K562 (cell line): ENCODE results near the gene TMEM208. TPM values are rescaled to one million over a fixed set of nuclear protein-coding genes. Genes with fewer than 3 reads are reported as not detected.

Source experiments
- ETV5 ChIP-seq: sonication (generic); formaldehyde crosslinking; IDR thresholded peaks from 2 replicates; pipeline ENCODE4 v1.4.0; 2020; ENCODE audit warnings: low read depth, mild to moderate bottlenecking, missing genetic modification reagents
- FIP1L1 ChIP-seq: fragments of 200-400 bp; formaldehyde crosslinking; IDR thresholded peaks from 2 replicates; pipeline ENCODE4 v1.6.1; 2018; ENCODE audit warnings: mild to moderate bottlenecking, low read depth, low read length; ENCODE audit not compliant: poor library complexity, severe bottlenecking
- HDAC6 ChIP-seq: IDR thresholded peaks from 2 replicates; pipeline ENCODE4 v1.6.1; 2012; ENCODE audit warnings: low read depth, mild to moderate bottlenecking, control low read depth, inconsistent platforms, low read length, moderate library complexity
- HDAC8 ChIP-seq: fragments of 450-650 bp; IDR thresholded peaks from 2 replicates; pipeline ENCODE4 v1.6.1; 2016; ENCODE audit warnings: mild to moderate bottlenecking, missing genetic modification characterization, moderate library complexity, missing compliant biosample characterization
- HMGN3 ChIP-seq: IDR thresholded peaks from 2 replicates; pipeline ENCODE4 v1.6.1; 2011; ENCODE audit warnings: borderline replicate concordance, low read depth, mild to moderate bottlenecking, mixed read lengths, low read length; ENCODE audit not compliant: insufficient read length; ENCODE audit errors: extremely low read depth
- KDM1A ChIP-seq, 2 experiments: fragments of 450-650 bp; IDR thresholded peaks; 2 replicates each; pipeline ENCODE4 v1.6.1; 2016; ENCODE audit warnings: mild to moderate bottlenecking in 2 of 2
- KLF1 ChIP-seq: fragments of 450-650 bp; IDR thresholded peaks from 2 replicates; pipeline ENCODE4 v1.6.1; 2016; ENCODE audit warnings: missing genetic modification characterization, missing compliant biosample characterization
- MAFK ChIP-seq: IDR thresholded peaks from 2 replicates; pipeline ENCODE4 v1.6.1; 2011; ENCODE audit warnings: low read length, improper control_type of control experiment
- NCOR1 ChIP-seq: fragments of 450-650 bp; IDR thresholded peaks from 2 replicates; pipeline ENCODE4 v1.6.1; 2016; ENCODE audit warnings: mild to moderate bottlenecking, moderate library complexity
- PHF8 ChIP-seq: fragments of 200-600 bp; sonication (generic); IDR thresholded peaks from 2 replicates; pipeline ENCODE4 v1.6.1; 2012; ENCODE audit warnings: mixed run types, mild to moderate bottlenecking, inconsistent platforms, low read length, moderate library complexity, borderline replicate concordance
- RBM17 ChIP-seq: fragments of 200-400 bp; formaldehyde crosslinking; IDR thresholded peaks from 2 replicates; pipeline ENCODE4 v1.6.1; 2017; ENCODE audit warnings: low read depth, mild to moderate bottlenecking, low read length, borderline replicate concordance
- SMARCE1 ChIP-seq: fragments of 450-650 bp; IDR thresholded peaks from 2 replicates; pipeline ENCODE4 v1.7.1; 2016; ENCODE audit warnings: mild to moderate bottlenecking
- SRF ChIP-seq, 2 experiments: fragments of 250-450, 450-650 bp in 1 of 2; sonication (Bioruptor Pico) in 1 of 2; sonication (generic) in 1 of 2; formaldehyde crosslinking; IDR thresholded peaks; 2 replicates each; pipeline versions ENCODE4 v1.5.0 to v1.5.1; 2020 to 2022; ENCODE audit warnings: mild to moderate bottlenecking in 1 of 2, missing genetic modification reagents in 1 of 2
- TAF1 ChIP-seq: IDR thresholded peaks from 2 replicates; pipeline ENCODE4 v1.6.1; 2011; ENCODE audit warnings: mild to moderate bottlenecking, low read length, moderate library complexity; ENCODE audit not compliant: insufficient read depth, control insufficient read depth, severe bottlenecking; ENCODE audit errors: extremely low read depth
- TCF3 ChIP-seq: sonication (generic); formaldehyde crosslinking; IDR thresholded peaks from 2 replicates; pipeline ENCODE4 v1.4.0; 2020; ENCODE audit warnings: mild to moderate bottlenecking, missing genetic modification reagents
- ZNF184 ChIP-seq: sonication (generic); formaldehyde crosslinking; IDR thresholded peaks from 2 replicates; pipeline ENCODE4 v1.5.0; 2020; ENCODE audit warnings: missing genetic modification reagents
- ZNF57 ChIP-seq: fragments of 450-650 bp; formaldehyde crosslinking; IDR thresholded peaks from 2 replicates; pipeline ENCODE4 v1.4.0; 2020; ENCODE audit warnings: mild to moderate bottlenecking, moderate library complexity
- polyA plus RNA-seq, 8 experiments: library from polyadenylated mRNA; depleted of rRNA in 4 of 8; stranded (reverse) in 5 of 8; unstranded in 3 of 8; fragments of >200 nt; fragmentation: Nextera tagmentation in 2 of 8; fragmentation: Illumina TruSeq in 1 of 8; extraction: Ambion mirVana in 2 of 8; extraction: Trizol in 1 of 8; gene quantifications; 2 replicates each; pipeline versions ENCODE4 v1.2.1 to v1.2.3, GENCODE V29; 2011 to 2014; ENCODE audit warnings: inconsistent platforms in 1 of 8, missing spikeins in 1 of 8
- total RNA-seq, 7 experiments: library from RNA; depleted of rRNA in 6 of 7; stranded (reverse); fragments of >200 nt in 6 of 7; fragmentation: Illumina TruSeq in 2 of 7; extraction: Trizol in 2 of 7; gene quantifications; 2 replicates each; pipeline versions ENCODE4 v1.2.1 to v1.2.3, GENCODE V29; 2011 to 2021; ENCODE audit warnings: low replicate concordance in 1 of 7
- TF ChIP-seq, protein P1 (sequence below): fragments of 450-650 bp; IDR thresholded peaks from 2 replicates; pipeline ENCODE4 v1.6.1; 2016; ENCODE audit warnings: antibody characterized with exemption
- TF ChIP-seq, protein P2 (sequence below), 2 experiments: IDR thresholded peaks in 1 of 2; conservative IDR thresholded peaks in 1 of 2; 2 replicates each; pipeline ENCODE4 v1.6.1; 2016; ENCODE audit warnings: low read depth in 2 of 2, mild to moderate bottlenecking in 1 of 2, missing compliant biosample characterization in 1 of 2, missing genetic modification characterization in 1 of 2, moderate library complexity in 1 of 2
- TF ChIP-seq, protein P3 (sequence below): sonication (generic); formaldehyde crosslinking; IDR thresholded peaks from 2 replicates; pipeline ENCODE4 v1.8.0; 2022; ENCODE audit warnings: missing genetic modification reagents, mild to moderate bottlenecking, moderate library complexity, borderline replicate concordance
- TF ChIP-seq, protein P4 (sequence below): fragments of 250-450 bp; sonication (Bioruptor Pico); IDR thresholded peaks from 2 replicates; pipeline ENCODE4 v1.4.0; 2020; ENCODE audit warnings: mild to moderate bottlenecking, moderate library complexity

TMEM208 gene
- total and polyA plus RNA-seq, 9 of the 15 experiments (the other 6 are each of a cell fraction or from before 2014, with no cell fraction given): 31.8 to 239 (median 54.3) TPM

DNA sequence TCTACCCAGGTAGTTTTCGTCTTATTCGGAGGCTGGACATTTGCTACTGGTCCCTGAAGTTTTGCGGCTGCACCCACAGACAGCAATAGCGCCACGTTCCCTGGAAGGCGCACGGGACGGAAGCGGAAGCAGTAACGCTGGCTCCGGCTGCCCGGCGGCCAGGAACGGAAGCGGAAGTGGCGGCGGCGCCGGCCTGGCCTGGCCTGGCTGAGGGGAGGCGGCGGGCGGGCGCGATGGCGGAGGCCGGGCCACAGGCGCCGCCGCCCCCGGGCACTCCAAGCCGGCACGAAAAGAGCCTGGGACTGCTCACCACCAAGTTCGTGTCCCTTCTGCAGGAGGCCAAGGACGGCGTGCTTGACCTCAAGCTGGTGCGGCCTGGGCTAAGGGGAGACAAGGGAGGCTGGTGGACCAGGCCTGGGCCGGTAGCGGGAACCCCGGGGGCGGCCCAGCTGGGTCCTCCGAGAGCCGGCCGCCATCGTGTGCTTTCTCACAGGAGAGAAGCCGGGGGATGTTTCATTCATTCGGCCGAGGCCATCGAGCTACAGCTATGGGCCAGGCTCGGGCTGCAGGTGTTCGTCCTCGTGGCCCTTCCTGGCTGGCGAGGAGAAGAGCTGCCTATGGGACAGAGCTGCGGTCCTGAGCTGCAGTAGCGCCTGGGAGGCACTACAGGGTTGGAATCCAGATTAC, 34.8 kb upstream of the TMEM208 start, which contains the start of gene E2F4 (continued):
- TF ChIP-seq SRF (CRISPR knock-in tag; IDR thresholded peaks at IDR 0.05): 0 out of 4 replicates have a peak, but pooled peaks of 1 of the 2 experiments have one; percentile 9
- peak; percentile 91; the same call in 1 of the 2 replicates for TF ChIP-seq PHF8
- TF ChIP-seq ETV5 (CRISPR knock-in tag): peak; percentile 65
- TF ChIP-seq NCOR1: no peak
- TF ChIP-seq HMGN3: peak; percentile 51
- no peak for TF ChIP-seq HDAC6
- TF ChIP-seq, protein P1, sequence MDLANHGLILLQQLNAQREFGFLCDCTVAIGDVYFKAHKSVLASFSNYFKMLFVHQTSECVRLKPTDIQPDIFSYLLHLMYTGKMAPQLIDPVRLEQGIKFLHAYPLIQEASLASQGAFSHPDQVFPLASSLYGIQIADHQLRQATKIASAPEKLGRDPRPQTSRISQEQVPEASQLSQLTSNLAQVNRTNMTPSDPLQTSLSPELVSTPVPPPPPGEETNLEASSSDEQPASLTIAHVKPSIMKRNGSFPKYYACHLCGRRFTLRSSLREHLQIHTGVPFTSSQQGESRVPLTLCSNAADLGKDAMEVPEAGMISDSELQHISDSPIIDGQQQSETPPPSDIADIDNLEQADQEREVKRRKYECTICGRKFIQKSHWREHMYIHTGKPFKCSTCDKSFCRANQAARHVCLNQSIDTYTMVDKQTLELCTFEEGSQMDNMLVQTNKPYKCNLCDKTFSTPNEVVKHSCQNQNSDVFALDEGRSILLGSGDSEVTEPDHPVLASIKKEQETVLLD: no peak
- TF ChIP-seq TCF3: no peak; the same call in 1 of the 2 replicates
- TF ChIP-seq FIP1L1: peak; percentile 71
- no peak for TF ChIP-seq ZNF57
- no peak for TF ChIP-seq MAFK
- peak; percentile 62; the same call in 1 of the 2 replicates for TF ChIP-seq KLF1 (tag)
- peak; percentile 53 for TF ChIP-seq TAF1
- no peak for TF ChIP-seq RBM17
- TF ChIP-seq HDAC8 (tag): no peak
- no peak for TF ChIP-seq KDM1A (IDR thresholded peaks at IDR 0.05)
- TF ChIP-seq SMARCE1: no peak
- TF ChIP-seq, protein P2, sequence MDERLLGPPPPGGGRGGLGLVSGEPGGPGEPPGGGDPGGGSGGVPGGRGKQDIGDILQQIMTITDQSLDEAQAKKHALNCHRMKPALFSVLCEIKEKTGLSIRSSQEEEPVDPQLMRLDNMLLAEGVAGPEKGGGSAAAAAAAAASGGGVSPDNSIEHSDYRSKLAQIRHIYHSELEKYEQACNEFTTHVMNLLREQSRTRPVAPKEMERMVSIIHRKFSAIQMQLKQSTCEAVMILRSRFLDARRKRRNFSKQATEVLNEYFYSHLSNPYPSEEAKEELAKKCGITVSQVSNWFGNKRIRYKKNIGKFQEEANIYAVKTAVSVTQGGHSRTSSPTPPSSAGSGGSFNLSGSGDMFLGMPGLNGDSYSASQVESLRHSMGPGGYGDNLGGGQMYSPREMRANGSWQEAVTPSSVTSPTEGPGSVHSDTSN (CRISPR knock-in tag; IDR thresholded peaks at IDR 0.05; ENCODE audit: low read depth): no peak
- TF ChIP-seq, protein P2 (tag; conservative IDR thresholded peaks at IDR 0.05; ENCODE audit: low read depth): no peak
- TF ChIP-seq, protein P3, sequence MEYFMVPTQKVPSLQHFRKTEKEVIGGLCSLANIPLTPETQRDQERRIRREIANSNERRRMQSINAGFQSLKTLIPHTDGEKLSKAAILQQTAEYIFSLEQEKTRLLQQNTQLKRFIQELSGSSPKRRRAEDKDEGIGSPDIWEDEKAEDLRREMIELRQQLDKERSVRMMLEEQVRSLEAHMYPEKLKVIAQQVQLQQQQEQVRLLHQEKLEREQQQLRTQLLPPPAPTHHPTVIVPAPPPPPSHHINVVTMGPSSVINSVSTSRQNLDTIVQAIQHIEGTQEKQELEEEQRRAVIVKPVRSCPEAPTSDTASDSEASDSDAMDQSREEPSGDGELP: peak; percentile 80
- TF ChIP-seq ZNF184 (CRISPR knock-in tag): no peak
- TF ChIP-seq, protein P4, sequence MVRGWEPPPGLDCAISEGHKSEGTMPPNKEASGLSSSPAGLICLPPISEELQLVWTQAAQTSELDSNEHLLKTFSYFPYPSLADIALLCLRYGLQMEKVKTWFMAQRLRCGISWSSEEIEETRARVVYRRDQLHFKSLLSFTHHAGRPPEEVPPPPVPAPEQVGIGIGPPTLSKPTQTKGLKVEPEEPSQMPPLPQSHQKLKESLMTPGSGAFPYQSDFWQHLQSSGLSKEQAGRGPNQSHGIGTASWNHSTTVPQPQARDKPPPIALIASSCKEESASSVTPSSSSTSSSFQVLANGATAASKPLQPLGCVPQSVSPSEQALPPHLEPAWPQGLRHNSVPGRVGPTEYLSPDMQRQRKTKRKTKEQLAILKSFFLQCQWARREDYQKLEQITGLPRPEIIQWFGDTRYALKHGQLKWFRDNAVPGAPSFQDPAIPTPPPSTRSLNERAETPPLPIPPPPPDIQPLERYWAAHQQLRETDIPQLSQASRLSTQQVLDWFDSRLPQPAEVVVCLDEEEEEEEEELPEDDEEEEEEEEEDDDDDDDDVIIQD (CRISPR knock-in tag): no peak
